Motor neuron (in vitro differentiated cells): ENCODE measurements around the gene MEI4. TPM values are rescaled to one million over a fixed set of nuclear protein-coding genes. Genes with fewer than 3 reads are reported as not detected.
"Not testable (repeated sequence)": the region's sequence is repeated elsewhere in the genome, so short reads cannot be mapped to it uniquely, and the experiment has no call there.

Source experiments
- ATAC-seq, 8 experiments: fragments of 200-7000 bp; cut with Tn5 transposase; replicated peaks in 6 of 8; 2 replicates each; pipeline ENCODE4 v1.8.0; 2021; ENCODE audit warnings: mild to moderate bottlenecking in 8 of 8, moderate library complexity in 8 of 8
- H3K27ac ChIP-seq, 2 donors: fragments of 250-450 bp; sonication (Bioruptor Pico); 2 replicates each; pipeline ENCODE4 v1.9.0; 2021; ENCODE audit warnings: antibody characterized with exemption in 2 of 2, mild to moderate bottlenecking in 2 of 2, moderate library complexity in 1 of 2
- H3K4me1 ChIP-seq, 2 donors: fragments of 250-450 bp; sonication (Bioruptor Pico); replicated peaks in 1 of 2; 2 replicates each; pipeline ENCODE4 v1.6.1; 2021; ENCODE audit warnings: antibody characterized with exemption in 2 of 2, mild to moderate bottlenecking in 2 of 2, moderate library complexity in 1 of 2
- H3K4me3 ChIP-seq, 5 donors: fragments of 250-450 bp; sonication (Bioruptor Pico); 2 replicates each; pipeline ENCODE4 v1.9.0; 2021; ENCODE audit warnings: antibody characterized with exemption in 5 of 5, mild to moderate bottlenecking in 5 of 5, moderate library complexity in 4 of 5
- WGBS, 10 experiments: fragments of 450-650 bp; shearing (Covaris generic); methylation state at CpG; one replicate each; pipeline ENCODE4 v1.0.0; 2022; 5-methylcytosine and 5-hydroxymethylcytosine counted together
- in situ Hi-C, 9 experiments: fragments of 400-800 bp; cut with MboI; loops; one replicate each; pipeline ENCODE4 v1.15.0; 2021; ENCODE audit warnings: low sequenced_read_pairs in 9 of 9, low pct_unique_long_range_greater_than_20kb in 2 of 9; ENCODE audit not compliant: unreplicated experiment in 9 of 9
- total RNA-seq, 8 experiments: library from RNA; unstranded; fragments of 300-600 nt; gene quantifications; 2 replicates each; pipeline versions ENCODE4 v1.2.3 to v1.2.4, GENCODE V29; 2022

The MEI4 gene
- total RNA-seq, 8 experiments from 2014 or later = 0.04 to 0.19 (median 0.05) TPM; not detected in 2

DNA sequence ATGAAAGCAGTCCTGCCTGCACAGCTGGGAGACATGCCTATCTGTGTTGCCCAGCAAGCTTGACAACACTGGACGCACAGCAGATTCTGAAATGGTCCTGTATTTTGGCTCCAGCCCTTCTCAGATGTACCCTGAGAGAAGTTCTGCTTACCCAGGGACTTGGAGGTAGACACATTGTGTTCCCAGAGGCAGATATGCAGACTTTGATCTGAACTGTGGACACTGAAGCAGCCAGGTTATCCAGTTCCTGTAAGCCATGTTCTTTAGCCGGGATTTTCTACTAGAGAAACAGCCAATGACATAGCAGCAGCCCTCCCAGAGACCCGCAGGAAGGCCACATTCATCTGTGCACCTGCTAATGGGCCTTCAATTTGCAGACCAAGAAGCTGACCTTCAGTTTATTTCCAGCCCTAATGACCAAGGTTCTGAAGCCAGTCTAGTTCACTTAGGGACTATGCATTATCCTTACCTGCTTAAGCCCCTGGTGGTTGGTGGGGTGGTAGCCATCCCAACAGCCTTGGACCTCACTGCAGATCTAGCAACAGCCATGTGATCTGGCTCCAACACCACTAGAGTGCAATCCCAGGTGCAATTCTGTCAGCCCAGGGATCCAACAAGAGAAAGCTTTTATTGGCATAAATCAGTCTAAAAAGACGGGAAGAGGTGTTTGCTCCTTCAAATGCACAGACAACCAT is 134.2 kb downstream of the MEI4 start:
- Histone ChIP-seq H3K4me1 (no peaks in the 10 kb centered on the region), H3K27ac (no peak overlapping the region), H3K4me3 (no peak overlapping the region)
- no peak for ATAC-seq
- 0 to 100% (median 82%) methylated on average over 1 to 3 of the region's 4 CpGs for WGBS, 10 experiments
- in situ Hi-C loops = no loop called here

DNA sequence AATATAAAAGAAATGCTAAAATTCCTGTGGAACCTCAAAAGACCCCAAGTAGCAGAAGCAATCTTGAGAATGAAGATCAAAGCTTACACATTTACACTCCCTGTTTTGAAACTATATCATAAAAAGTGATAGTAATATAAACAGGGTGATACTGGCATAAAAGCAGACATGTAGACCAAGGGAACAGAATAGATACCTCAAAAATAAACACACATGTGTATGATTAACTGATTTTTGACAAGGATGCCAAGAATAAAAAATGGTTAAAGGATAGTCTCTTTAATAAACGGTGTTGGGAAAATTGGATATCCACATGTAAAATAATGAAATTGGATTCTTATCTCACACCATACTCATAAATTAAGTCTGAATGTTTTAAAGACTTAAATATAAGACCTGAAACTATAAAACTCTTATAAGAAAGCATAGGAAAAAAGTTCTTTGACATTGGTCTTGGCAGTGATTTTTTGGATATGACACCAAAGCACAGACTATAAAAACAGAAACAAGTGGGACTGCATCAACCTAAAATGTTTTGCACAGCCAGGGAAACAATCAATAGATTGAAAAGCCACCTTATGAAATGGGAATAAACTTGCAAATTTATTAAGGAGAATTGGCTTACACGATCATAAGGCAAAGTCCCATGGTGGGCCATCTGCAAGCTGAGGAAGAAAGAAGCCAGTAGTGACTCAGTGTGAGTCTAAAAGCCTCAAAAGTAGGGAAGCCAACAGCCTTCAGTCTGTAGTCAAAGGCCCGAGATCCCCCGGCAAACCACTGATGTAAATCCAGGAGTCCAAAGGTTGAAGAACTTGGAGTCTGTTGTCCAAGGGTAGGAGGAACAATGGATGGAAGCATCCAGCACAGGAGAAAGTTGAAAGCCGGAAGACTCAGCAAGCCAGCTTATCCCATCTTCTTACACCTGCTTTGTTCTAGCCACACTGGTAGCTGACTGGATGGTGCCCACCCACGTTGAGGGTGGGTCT is 144.3 kb downstream of the MEI4 start:
- WGBS, 10 experiments = 0 to 100% (median 79%) methylated on average over 1 to 6 of the region's 6 CpGs
- in situ Hi-C loops = no loop called here

DNA sequence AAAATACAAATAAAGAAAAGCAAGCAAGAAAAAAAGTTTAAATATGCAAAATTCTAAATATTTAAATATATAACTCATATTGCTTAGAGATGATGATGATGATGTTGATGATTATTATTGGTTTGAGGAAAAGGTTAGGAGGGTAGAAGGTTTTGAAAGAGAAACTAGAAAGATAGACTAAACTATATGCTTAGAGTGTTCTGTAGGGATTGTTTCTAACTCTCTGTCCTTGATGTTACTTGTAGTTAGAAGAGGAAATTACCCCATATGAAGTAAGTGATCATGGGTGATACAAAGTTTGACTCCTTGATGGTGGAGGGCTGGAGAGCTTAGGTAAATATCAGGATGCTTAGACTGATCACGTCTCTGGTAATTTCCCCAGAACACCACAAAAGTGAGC is 159.5 kb downstream of the MEI4 start:
- 13 to 80% (median 45%) methylated on average over 1 of the region's 1 CpG; no CpG with 5 or more reads in 2 of the 10 experiments for WGBS, 10 experiments
- no peak for ATAC-seq
- Histone ChIP-seq H3K4me3 (no peak overlapping the region), H3K27ac (no peak overlapping the region), H3K4me1 (no peaks in the 10 kb centered on the region)
- in situ Hi-C loops = no loop called here

More for the DNA sequence above, 144.3 kb downstream of the MEI4 start:
- no peak overlapping the region for H3K4me3 ChIP-seq
- H3K27ac ChIP-seq = no peak overlapping the region
- no peak for ATAC-seq
- H3K4me1 ChIP-seq = no peaks in the 10 kb centered on the region

DNA sequence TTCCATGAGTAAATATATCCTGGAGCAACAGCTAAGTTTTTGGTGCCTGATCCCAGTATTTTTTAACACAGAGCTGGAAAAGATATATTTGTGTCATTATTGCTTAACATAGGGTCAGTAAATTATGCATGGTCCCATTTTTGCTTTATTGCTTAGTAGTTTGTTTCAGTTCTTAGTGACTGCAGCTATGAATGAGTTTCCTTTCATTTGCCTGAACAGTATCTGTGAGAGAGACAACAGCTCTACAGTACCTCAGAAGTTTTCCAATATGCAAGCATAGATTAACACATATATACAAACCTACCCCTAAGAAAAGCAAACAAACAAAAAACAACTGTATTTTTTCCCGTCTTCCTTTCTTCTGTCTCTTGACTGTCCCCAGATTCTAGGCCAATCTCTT is 160.3 kb downstream of the MEI4 start:
- Histone ChIP-seq H3K4me1 (no peaks in the 10 kb centered on the region), H3K27ac (no peak overlapping the region), H3K4me3 (no peak overlapping the region)
- in situ Hi-C loops = no loop called here
- ATAC-seq = no peak
- 20 to 100% (median 80%) methylated on average over 1 of the region's 1 CpG; no CpG with 5 or more reads in 1 of the 10 experiments for whole genome bisulfite sequencing, 10 experiments

DNA sequence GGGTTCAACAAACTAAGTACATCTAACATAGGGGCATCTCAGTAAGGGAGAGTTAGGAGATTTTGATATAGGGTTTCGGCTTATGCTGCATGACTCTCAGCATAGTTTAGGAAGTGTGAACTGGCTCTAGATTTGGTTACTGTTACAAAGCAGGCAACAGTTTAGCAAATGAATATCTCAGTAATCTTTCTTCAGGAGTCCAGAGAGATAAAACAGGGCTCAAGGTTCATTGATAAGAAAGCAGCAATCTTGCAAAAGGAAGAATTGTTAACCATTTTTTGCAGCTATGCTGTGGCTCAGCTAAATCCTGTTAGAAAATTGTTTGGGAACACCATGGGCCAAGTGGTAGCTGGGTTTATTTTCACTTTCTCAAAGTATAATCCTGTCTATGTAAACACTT is 161.3 kb downstream of the MEI4 start:
- 0 to 100% (median 33%) methylated on average over 1 of the region's 1 CpG; no CpG with 5 or more reads in 3 of the 10 experiments for WGBS, 10 experiments
- Histone ChIP-seq H3K4me3 (no peak overlapping the region), H3K27ac (no peak overlapping the region), H3K4me1 (no peaks in the 10 kb centered on the region)
- no peak for ATAC-seq
- in situ Hi-C loops = no loop called here

DNA sequence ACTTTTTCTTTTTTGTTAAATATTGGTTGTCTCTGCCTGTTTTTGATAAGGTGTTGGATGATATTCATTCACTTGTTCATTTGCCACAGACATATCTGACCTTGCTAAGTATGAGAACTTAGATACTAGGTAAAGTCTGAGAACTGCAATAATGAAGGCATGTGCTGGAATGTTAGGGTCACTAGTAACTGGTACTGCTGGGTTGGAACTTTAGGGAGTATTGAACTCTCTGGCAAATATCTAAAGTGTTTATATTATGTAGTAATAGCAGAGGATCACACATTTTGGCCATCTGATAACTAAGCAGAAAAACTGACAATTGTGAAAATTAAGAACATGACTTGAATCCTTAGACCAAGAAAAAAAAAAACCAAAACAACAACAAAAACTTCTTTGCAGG is 162.7 kb downstream of the MEI4 start:
- no peaks in the 10 kb centered on the region for H3K4me1 ChIP-seq
- ATAC-seq = no peak
- H3K27ac ChIP-seq = no peak overlapping the region
- no peak overlapping the region for H3K4me3 ChIP-seq
- in situ Hi-C loops = no loop called here

DNA sequence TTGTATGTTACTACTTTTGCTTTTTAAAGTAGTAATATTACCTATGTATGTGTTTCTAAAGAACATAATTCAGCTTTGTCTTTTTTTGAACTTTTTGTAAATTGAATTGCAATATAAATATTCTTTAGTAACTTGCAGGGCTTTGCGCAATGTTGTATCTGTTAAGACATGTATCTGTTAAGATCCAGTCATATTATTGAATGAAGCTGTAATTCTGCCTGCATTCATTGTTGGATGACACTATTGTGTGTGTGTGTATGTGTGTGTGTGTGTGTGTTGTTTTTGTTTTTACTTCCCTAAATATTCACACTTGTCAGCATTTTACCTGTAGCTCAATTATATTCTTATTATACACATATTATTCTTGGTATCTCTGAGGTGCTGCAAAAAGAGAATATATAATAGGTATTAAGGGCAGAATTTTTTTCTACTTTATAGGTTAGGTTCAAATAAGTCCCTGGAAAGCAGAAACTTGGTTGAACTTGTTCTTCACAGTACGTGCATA is 164.0 kb downstream of the MEI4 start:
- ATAC-seq = no peak
- Histone ChIP-seq H3K4me1 (no peaks in the 10 kb centered on the region), H3K27ac (no peak overlapping the region), H3K4me3 (no peak overlapping the region)
- in situ Hi-C loops = no loop called here
- WGBS, 10 experiments = 67 to 100% (median 93%) methylated on average over 1 to 2 of the region's 2 CpGs; no CpG with 5 or more reads in 4 of the 10 experiments

DNA sequence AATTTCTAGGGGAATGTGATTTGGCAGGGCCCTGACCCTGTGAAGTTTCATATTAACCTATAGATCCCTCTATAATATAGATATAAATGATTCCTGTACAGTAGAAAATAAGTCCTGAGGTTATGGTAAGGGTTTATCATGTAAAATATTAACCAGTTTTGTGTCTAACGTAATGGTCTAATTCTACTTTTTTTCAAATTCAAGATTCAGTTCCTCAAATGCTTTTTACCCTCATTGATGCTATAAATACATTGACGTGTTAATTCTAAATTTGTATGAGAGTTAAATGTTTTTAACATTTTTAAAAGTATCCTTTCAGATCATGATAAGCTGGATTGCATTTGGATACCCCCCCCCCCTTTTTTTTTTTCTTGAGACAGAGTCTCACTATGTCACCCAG is 169.4 kb downstream of the MEI4 start:
- H3K4me1 ChIP-seq = no peaks in the 10 kb centered on the region
- in situ Hi-C loops = no loop called here
- 6 to 100% (median 74%) methylated on average over 1 to 2 of the region's 2 CpGs for WGBS, 10 experiments
- no peak for ATAC-seq
- H3K27ac ChIP-seq = no peak overlapping the region
- no peak overlapping the region for H3K4me3 ChIP-seq

DNA sequence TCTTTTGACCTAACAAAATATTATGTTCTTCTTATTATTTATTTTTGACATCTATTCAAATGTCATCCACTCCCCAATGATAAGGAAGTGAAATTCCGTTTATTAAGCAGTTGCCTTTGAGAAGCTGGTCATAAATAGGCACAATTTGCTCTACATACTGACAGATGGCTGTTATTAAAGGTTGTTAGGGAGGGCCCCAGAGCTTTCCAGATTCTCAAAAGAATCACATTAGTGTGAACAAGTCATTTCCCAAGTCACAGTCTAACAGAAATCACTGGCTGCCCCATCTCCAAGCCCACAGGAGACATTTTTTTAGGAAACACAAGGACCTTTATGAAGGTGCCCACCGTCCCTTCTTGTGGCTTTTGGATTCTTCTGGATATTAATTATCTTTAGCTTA is 172.4 kb downstream of the MEI4 start:
- Histone ChIP-seq H3K27ac (no peak overlapping the region), H3K4me3 (no peak overlapping the region), H3K4me1 (no peaks in the 10 kb centered on the region)
- in situ Hi-C loops = no loop called here
- ATAC-seq = no peak
- 0 to 100% (median 70%) methylated on average over 1 to 2 of the region's 2 CpGs; no CpG with 5 or more reads in 1 of the 10 experiments for WGBS, 10 experiments

DNA sequence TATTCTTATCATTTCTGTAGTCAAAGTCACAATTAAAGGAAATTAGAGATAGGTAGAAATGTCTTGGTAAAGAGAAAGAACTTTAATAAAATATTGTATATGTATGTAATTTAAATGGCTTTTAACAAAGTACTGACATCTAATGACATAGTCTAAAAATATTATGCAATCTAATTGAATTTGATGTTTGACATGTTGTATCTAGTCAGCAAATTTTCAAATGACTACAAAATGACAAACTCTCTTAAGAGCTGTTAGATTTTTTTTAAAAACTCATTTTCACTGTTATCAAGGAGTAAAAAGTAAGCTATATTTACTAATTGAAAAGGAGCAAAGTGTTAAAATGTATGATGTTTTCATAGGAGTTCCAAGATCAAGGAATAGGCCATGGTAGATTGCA is 176.9 kb downstream of the MEI4 start:
- in situ Hi-C loops = no loop called here
- H3K4me1 ChIP-seq = no peaks in the 10 kb centered on the region
- H3K27ac ChIP-seq = no peak overlapping the region
- ATAC-seq = no peak
- H3K4me3 ChIP-seq = no peak overlapping the region

DNA sequence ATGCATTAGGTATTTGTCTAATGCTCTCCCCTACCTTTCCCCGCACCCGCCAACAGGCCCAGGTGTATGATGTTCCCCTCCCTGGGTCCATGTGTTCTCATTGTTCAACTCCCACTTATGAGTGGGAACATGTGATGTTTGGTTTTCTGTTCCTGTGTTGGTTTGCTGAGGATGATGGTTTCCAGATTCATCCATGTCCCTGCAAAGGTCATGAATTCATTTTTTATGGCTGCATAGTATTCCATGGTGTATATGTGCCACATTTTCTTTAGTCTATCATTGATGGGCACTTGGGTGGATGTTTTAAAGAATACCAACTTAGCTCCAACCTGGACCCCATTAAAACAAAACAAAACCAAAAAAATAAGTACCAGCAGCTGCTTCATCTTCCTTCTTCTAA is 180.9 kb downstream of the MEI4 start:
- 57 to 100% (median 94%) methylated on average over 1 to 2 of the region's 2 CpGs; no CpG with 5 or more reads in 5 of the 10 experiments for WGBS, 10 experiments
- ATAC-seq, H3K4me3 ChIP-seq, H3K4me1 ChIP-seq, in situ Hi-C loops, H3K27ac ChIP-seq: not testable (repeated sequence)

DNA sequence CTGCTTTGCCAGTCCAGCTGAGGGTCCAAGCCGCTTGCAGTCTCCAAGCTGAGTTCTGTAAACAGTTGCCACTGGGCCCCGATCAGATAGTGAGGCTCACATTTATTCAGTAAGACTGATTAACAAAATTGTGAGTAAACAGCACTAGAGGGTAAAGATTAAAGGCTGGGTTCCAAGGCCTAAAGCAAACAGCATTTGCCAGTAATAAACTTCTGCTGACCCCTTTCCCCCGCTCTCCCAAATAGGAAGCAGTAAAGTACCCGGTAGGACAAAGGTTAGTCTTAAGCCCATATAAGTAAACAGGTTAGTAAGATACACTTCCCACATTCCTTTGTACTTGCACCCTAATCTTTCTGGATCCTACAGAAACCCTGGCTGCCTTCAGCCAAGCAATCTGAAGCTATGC is 181.8 kb downstream of the MEI4 start:
- in situ Hi-C loops = no loop called here
- 33 to 100% (median 80%) methylated on average over 1 to 4 of the region's 4 CpGs; no CpG with 5 or more reads in 1 of the 10 experiments for WGBS, 10 experiments
- H3K4me1 ChIP-seq = no peaks in the 10 kb centered on the region
- ATAC-seq = no peak
- H3K27ac ChIP-seq = no peak overlapping the region
- H3K4me3 ChIP-seq = no peak overlapping the region

DNA sequence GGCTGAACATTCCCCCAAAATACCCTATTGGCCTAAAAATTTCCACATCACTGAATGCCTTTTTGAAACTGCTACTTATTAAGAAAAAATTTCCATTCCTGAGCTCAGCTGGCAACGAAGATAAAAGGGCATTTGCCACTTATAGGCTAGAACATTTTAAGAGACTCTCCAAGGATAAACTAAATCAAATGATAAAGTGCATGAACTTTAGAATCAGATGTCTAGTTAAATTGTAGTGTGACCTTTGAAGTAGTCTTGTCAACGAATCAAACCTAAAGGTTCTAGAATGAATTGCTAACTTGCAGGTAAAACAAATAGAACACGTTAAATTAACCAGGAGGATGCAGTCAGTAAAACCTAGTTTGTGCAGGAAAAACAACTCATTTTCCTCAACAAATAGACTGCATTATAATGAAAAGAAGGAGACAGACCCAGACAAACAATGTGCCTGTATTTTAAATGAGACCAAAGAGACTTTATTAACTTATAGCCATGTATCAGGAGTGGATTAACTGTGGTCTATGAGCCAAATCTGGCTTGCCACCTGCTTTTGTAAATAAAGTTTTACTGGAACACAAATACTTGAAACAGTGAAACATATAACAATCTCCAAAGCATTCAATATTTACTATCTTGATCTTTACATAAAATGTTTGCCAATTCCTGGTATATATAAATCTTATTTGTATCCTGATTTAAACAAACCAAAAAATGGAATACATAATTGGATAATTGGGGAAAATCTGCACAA is 184.4 kb downstream of the MEI4 start:
- 0 to 77% (median 49%) methylated on average over 2 to 3 of the region's 3 CpGs for WGBS, 10 experiments
- in situ Hi-C loops = no loop called here
- ATAC-seq = no peak
- Histone ChIP-seq H3K27ac (no peak overlapping the region), H3K4me1 (no peaks in the 10 kb centered on the region), H3K4me3 (no peak overlapping the region)
